SIG-M5 treated with dmso at 0.1 percent for 504 hours (cell line): ENCODE data around the gene DTNB.

Source experiments
- DNase-seq: peaks from one replicate; lab custom pipeline; 2025; ENCODE audit not compliant: unreplicated experiment; lab: John Stamatoyannopoulos, UW

DTNB gene

GRCh38 chr2:25355270-25355669, 318.1 kb downstream of the DTNB start:
- no peak for DNase-seq

- no peak for DNase-seq
Measured at GRCh38 chr2:25354116-25354515, 319.3 kb downstream of the DTNB start.

DNA sequence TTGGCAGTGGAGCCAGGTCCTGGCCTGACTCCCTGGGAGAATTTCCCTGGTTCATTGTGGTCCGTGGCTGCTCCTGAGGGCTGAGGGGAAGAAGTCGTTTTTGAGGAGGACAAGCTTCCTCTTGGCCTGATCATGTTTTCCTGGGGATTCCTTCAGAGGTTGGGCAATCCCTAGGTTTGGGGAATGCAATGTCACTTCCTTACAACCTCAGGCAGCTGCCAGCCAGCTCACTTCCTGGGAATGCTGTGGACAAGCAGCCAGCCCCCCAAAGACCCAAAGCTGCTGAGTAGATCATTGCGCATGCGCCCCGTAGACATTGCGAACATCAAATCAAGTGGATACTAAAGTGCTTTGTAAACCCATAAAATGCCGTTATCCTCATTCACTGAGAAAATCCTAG, 324.0 kb downstream of the DTNB start:
- no peak for DNase-seq

GRCh38 chr2:25347846-25348245, 325.5 kb downstream of the DTNB start:
- no peak for DNase-seq

GRCh38 chr2:25347205-25347815, 326.1 kb downstream of the DTNB start:
- DNase-seq, result no peak

- no peak for DNase-seq
Measured at GRCh38 chr2:25343187-25343825, 330.1 kb downstream of the DTNB start.

GRCh38 chr2:25342372-25343186, 330.8 kb downstream of the DTNB start:
- peak; percentile 80 for DNase-seq

DNA sequence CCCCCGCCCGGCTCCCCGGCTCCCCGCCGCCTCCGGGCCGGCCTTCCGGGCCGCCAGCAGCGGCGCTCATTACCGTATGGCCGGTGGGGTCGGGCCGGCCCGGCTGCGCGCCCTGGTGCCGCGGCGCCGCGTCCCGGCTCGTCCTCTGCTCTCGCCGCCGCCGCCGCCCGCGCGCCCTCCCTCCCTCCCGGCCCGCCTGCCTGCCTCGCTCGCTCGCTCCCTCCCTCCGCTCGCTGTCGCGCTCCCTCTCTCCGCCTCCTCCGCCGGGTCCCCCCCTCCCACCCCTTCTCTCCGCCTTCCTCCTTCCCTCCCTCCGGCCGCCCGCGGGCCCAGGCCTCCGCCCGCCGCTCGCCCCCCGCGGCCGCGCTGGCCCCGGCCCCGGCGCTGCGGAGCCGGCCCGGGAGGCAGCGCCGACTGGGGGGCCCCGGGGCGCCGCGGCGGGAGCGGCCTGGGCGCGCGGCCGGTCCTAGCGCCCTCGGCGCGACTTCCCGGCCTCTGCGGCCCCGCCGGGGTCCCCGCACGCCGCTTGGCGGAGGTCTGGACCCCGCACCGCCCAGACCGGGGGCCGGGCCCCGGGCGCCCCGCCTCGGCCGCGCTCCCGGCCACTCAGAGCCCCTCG, 331.5 kb downstream of the DTNB start, which contains the start of gene DNMT3A:
DNMT3A (minus strand) TSS at position 173 of the 619 bp plus-strand sequence. CDS start 27,941 bp downstream, outside the sequence.
- DNase-seq, result peak; percentile 66

GRCh38 chr2:25341011-25341727, 332.2 kb downstream of the DTNB start:
- DNase-seq, result no peak

GRCh38 chr2:25340181-25340921, 333.0 kb downstream of the DTNB start:
- DNase-seq, result no peak

DNA sequence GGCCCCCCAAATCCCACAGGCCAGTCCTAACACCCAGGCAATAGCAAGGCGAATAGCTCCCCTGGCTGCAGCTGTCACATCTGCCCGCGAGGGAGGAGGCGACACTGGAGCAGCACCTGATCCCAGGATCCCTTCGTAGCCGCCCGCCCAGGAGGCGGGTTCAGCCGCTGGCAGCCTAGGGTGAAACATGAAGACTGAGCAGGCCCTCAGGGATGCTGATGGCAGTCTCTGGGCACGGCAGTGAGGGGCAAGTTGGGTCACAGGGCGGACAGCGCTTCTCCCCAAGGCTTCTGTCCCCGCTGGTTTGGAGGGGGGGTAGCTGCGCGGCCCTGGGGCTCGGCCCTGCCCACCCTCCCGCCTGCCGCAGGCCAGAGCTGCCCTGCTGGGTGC, 333.6 kb downstream of the DTNB start:
- no peak for DNase-seq

DNA sequence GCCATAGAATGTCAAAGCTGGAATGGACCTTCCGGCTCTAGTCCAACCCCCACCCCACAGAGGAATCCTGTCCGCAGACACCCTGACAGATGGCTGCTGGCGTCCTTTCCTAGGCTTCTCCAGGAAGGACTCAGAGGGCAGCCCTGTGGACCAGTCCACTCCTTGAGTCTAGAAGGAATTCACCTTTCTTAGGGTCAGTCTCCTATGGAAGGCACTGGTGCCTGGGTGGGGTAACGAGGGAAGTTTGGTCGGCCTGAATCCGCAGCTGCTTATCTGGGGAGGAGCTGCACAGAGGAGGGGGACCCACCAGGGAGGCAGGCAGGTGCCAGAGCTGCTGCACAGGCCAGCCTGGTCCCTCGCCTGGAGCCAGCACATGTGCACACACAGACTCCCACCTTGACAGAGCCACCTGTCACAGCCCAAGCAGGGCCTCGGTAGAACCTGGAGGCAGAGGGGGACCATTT, 334.1 kb downstream of the DTNB start:
- DNase-seq, result no peak

GRCh38 chr2:25338401-25338800, 335.0 kb downstream of the DTNB start:
- no peak for DNase-seq

DNA sequence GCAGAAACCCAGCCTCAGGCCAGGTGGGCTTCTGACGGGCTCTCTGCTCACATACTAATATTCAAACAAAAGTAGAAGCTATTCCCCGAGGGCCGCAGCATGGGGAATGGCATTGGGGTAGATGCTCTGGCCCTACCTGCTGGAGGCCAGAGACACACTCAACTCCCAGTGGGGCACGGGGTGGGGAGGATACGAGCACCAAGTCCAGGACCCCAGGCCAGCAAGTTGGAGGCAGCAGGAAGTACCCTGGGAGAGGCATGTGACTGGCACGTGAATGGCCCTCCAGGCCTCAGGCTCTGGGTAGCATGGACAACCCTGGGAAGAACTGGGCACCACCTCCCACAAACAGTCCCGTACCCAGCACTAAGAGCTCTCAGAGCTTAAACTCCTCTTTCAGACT, 335.5 kb downstream of the DTNB start:
- DNase-seq, result no peak

- no peak for DNase-seq
Measured at GRCh38 chr2:25337276-25337675, 336.1 kb downstream of the DTNB start.

DNA sequence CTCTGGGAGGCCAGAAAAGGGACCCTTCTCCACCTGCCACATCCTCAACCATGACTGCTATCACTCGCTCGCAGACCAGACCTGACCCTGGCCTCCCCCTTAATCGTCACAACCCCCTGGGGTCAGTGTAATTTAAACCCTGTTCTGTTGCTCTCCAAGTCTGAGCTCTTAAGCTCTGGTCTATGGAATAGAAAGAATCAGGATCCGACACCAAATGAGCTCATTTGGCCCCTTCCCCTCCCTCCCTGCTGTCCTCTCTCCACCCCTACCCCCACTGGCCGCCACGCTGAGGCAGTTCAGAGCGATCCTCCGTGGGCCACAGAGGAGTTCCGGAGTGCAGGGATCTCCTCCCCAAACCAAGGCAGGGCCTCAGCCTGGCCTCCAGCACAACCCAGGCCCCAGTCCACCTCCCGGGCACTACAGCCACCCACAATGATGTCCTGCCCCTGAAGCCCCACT, 337.0 kb downstream of the DTNB start:
- no peak for DNase-seq

DNA sequence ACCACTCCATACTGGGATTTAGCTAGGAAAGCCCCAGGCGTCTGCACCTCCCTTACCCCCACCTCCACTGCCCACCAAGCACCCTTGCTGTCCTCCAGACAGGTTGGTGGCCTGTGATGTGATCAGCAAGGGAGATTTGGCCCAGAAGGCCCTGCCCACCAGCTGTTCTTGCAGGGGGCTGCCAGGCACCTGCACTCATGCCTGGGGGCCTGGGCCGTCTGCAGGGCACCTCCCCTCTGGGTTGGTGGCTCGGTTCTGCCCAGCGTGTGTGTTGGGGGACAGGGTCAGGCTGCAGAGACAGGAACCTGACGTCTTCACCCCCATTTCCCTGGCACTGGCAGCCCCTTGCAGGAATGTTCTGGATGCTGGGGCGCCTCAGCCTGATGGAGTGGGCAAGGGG, 337.4 kb downstream of the DTNB start:
- no peak for DNase-seq

DNA sequence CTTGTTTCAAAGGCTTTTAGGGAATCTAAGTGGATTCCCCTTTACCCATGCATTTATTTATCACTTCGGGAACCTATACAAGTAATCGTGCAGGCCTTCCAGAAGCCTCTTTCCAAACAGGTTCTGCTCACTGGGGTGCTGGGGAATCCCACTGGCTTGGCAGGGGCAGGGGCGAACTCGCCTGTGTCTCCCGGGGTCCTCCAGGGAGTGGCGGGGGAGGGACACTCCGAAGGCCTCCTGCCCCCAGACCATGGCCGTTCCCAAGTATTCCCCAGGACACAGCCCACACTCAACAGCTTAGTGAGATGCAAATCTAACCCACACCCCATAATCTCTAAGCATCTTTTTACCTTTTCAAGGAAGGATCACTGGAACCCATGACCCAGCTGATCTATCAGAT, 338.2 kb downstream of the DTNB start:
- DNase-seq, result no peak

GRCh38 chr2:25334482-25334881, 338.9 kb downstream of the DTNB start:
- no peak for DNase-seq

GRCh38 chr2:25333981-25334380, 339.4 kb downstream of the DTNB start:
- no peak for DNase-seq
